VCaP (cell line): Measurements from ENCODE around the gene TGFBR1.

ENCODE experiments used
- H3K27ac ChIP-seq: fragments of 450-650 bp; 2 replicates; pipeline ENCODE4 v1.5.1; 2017
- TF ChIP-seq, protein P1 (sequence below): fragments of 450-650 bp; conservative IDR thresholded peaks from 2 replicates; pipeline ENCODE4 v1.5.1; 2017; ENCODE audit warnings: mild to moderate bottlenecking, moderate library complexity

The TGFBR1 gene

DNA sequence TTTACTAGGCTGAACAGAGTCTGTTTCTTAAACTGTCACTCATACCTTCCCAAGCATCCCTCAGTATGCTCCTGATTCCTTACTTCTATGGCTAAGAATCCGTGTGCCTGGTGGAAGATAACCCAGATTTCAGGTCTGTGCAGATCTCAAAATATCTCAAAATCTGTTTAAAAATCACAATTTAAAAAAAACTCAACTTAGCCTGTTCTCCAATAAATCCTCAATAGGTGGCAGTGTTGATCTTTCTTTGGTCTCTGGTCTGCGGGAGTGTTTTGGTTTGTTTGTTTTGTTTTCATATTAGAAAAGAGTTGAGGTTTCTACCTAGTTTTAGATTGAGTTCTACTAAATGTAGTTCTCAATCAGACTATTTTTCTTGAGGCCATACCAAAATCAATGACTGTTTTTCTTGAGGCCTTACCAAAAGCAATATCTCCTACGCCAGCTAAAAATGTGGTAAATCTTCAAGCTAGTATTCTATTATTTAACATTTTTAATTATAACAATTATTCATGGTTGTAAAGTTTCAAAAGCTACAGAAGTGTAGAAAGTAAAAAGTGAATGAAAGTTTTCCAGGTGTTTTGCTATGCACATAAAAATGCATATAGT is 57.9 kb downstream of the TGFBR1 start:
- no peak overlapping the region for H3K27ac ChIP-seq
- TF ChIP-seq, protein P1, sequence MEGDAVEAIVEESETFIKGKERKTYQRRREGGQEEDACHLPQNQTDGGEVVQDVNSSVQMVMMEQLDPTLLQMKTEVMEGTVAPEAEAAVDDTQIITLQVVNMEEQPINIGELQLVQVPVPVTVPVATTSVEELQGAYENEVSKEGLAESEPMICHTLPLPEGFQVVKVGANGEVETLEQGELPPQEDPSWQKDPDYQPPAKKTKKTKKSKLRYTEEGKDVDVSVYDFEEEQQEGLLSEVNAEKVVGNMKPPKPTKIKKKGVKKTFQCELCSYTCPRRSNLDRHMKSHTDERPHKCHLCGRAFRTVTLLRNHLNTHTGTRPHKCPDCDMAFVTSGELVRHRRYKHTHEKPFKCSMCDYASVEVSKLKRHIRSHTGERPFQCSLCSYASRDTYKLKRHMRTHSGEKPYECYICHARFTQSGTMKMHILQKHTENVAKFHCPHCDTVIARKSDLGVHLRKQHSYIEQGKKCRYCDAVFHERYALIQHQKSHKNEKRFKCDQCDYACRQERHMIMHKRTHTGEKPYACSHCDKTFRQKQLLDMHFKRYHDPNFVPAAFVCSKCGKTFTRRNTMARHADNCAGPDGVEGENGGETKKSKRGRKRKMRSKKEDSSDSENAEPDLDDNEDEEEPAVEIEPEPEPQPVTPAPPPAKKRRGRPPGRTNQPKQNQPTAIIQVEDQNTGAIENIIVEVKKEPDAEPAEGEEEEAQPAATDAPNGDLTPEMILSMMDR: peak; percentile 73

DNA sequence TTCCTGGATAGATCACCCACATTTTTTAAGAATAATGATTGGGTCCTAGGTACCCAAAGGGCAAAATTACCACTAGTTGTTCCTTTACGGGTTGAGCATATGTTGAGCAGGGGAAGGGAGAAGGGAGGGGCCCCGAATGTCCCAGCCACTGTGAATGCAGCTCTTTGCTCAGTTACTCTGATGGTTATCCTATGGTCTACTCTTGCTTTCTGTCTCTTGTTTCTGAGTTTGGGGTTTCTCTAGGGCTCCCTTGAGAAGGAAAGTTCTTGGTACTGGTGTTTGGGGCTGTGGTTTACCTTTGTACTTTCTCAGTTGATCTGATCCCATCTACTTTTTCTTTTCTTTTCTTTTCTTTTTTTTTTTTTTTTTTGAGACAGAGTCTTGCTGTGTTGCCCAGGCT is 61.2 kb downstream of the TGFBR1 start:
- TF ChIP-seq, protein P1: no peak

DNA sequence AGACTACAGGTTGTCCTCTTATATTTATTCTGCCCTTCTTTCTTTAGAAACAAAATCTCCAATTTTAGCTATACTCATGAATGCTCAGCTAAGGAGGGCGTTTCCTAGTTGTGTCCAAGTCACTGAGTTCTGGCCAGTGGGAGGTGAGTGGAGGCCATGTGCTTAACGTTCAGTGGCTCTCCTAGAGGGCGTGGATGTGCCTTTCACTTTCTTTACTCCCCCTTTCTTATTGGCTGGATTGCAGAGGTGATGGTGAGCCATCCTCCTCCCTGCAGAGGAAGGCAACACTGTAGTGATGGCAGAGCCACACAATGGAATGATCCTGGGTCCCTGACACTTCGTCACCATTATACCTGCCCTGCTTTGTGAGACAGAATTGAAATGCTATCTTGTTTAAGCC is 62.2 kb downstream of the TGFBR1 start:
- no peak overlapping the region for H3K27ac ChIP-seq
- TF ChIP-seq, protein P1: no peak

More for the DNA sequence above, 61.2 kb downstream of the TGFBR1 start:
- H3K27ac ChIP-seq: no peak overlapping the region

DNA sequence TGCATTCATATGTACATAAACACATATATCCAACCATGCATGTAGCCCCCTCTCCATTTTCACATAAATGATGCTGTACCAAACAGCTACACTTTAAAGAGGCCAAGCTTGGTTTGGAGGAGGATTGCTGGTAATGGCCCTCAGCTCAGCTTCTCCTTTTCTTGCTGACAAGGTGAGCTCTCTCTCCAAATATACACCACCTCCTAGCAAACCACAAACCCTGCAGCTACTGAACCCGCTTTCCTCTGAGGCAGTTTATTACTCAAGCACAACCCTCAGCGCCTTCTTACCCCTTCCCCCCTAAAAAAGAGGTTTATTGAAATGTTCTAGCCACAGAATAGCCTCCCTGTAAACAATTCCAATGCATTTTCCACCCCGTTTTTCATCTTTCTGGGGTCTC is 62.8 kb downstream of the TGFBR1 start:
- TF ChIP-seq, protein P1: no peak
- H3K27ac ChIP-seq: no peak overlapping the region

DNA sequence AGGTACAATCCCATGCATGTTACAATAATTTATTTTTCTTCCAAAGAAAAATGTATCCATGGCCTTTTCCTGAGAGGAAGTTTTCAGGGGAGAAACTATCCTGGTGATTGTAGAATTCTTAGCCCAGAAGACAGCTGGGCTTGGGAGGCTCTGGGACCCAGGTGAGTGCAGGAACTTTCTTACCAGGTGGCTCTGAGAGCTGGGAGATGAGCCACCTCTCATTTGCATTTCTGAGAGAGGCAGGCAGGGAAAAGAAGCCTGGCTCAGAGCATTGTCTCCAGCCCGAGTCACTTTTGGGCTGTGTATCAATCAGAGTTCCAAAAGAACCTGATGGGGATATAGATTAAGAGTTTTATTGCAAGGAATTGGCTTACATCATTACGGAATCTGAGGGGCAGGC is 64.2 kb downstream of the TGFBR1 start:
- no peak overlapping the region for H3K27ac ChIP-seq
- TF ChIP-seq, protein P1: no peak

DNA sequence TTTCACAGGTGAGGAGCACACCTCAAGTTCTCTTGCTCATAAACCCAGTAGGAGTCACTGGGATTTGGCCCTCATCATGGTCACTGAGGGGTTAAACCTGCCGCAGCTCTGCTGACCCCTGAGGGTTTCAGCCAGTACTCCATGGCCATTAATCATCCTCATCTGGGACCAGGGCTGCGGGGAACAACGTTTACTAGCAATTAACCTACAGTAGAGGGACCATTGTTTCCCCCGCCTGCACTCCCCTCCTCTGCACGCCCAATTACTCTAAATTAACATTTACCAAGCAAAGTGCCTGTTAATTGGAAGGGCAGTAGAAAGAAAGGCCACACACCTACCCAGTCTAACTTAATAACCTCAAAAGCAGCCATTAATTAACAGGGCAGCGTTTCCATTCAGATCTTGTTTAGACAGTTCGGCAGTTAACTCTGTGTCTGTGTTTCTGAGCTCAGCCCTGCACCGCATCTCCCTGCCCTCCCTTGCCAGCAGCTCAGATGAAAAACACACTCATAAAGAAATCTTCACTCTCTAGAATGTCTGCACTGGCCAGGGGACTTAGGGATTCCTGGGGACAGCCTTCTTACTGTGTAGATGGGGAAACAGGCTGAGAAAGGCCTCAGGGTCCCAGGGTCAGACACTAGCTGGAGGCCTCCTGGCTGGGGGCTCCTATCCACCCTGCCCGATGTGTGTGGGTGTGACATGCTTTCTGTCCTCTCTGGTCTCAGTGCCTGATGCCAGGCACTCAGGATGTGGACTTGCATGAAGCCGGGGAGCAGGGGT is 65.3 kb downstream of the TGFBR1 start:
- no peak overlapping the region for H3K27ac ChIP-seq
- TF ChIP-seq, protein P1: no peak

DNA sequence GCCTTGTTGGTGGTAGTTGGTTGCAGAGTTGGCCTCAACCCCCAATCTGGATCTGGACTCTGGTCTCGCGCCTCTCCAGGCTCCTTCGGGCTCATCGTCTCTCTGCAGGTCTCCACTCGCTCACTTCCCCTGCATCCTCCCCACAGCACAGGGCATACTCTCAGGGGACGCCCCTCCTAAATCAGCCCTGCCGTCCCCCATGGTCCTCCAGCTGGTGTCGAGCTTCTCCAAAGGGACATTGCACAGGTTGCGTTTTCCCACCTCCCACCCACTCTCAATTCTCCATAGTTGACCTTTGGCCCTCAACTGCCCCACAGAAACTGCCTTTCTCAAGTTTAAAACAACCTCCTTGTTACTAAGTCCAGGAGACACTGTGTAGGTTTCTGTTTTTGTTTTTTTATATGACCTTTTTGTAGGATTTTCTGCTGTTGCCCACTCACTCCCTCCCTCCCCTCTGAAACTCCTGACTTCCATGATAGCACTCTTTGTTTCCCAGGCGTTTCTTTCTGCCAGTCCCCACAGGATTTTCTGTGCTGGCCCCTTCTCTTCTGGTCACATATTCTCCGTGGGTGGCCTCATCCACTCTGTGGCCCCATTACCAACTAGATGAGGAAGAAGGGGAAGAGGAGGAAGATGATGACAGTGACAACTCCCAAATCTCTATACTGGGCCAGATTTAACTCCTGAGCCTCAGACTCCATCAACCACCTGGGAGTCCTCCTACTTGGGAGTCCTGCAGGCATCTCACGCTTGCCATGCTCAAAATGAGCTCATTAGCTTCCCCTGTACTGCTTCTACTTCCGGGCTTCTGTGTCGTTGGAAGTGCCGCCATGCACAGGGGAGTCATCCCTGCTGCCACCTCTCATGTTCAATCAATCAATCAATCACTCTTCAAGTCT is 66.6 kb downstream of the TGFBR1 start:
- H3K27ac ChIP-seq: no peak overlapping the region
- TF ChIP-seq, protein P1: no peak
